Aorta (tissue), 5 donors: ENCODE data around the gene MGLL. TPM values are rescaled to one million over a fixed set of nuclear protein-coding genes. Genes with fewer than 3 reads are reported as not detected.

Experiments
- ATAC-seq: fragments of 200-7000 bp; cut with Tn5 transposase; one replicate; pipeline ENCODE4 v1.9.1; 2022; ENCODE audit warnings: moderate library complexity; ENCODE audit not compliant: low FRiP score
- DNase-seq, 2 donors: peaks; one replicate each; pipeline ENCODE4 v3.0.0-alpha.2; 2020
- H3K27ac ChIP-seq, 2 donors: one replicate each; pipeline ENCODE4 v1.5.1; 2013; ENCODE audit warnings: low read length in 2 of 2, mild to moderate bottlenecking in 2 of 2, moderate library complexity in 2 of 2, control low read depth in 1 of 2, inconsistent platforms in 1 of 2, low read depth in 1 of 2
- H3K27me3 ChIP-seq, 2 donors: one replicate each; pipeline ENCODE4 v1.6.1; 2013; ENCODE audit warnings: control low read depth in 1 of 2, low read length in 1 of 2, mild to moderate bottlenecking in 1 of 2, moderate library complexity in 1 of 2; ENCODE audit not compliant: insufficient read depth in 2 of 2, control insufficient read depth in 1 of 2
- H3K36me3 ChIP-seq, 2 donors: one replicate each; pipeline ENCODE4 v1.6.1; 2013; ENCODE audit warnings: control low read depth in 1 of 2, low read length in 1 of 2, mild to moderate bottlenecking in 1 of 2; ENCODE audit not compliant: insufficient read depth in 2 of 2, control insufficient read depth in 1 of 2
- H3K4me1 ChIP-seq, 2 donors: one replicate each; pipeline ENCODE4 v1.6.1; 2013; ENCODE audit warnings: low read length in 2 of 2, control low read depth in 1 of 2, mild to moderate bottlenecking in 1 of 2, moderate library complexity in 1 of 2; ENCODE audit not compliant: insufficient read depth in 2 of 2, control insufficient read depth in 1 of 2
- H3K4me3 ChIP-seq, 2 donors: one replicate each; pipeline ENCODE4 v1.5.1; 2013; ENCODE audit warnings: low read length in 2 of 2, control low read depth in 1 of 2, mild to moderate bottlenecking in 1 of 2
- H3K9me3 ChIP-seq: one replicate; pipeline ENCODE4 v1.6.1; 2013; ENCODE audit warnings: mild to moderate bottlenecking, low read length; ENCODE audit not compliant: control insufficient read depth
- WGBS, 2 donors: extraction: QIAGEN DNeasy Blood & Tissue Kit; methylation state at CpG; one replicate each; pipeline ENCODE4 v1.1.7; 2013; 5-methylcytosine and 5-hydroxymethylcytosine counted together
- intact Hi-C, 2 donors: fragments of 100-400 bp; cut with DNase I; formaldehyde crosslinking; loops; one replicate each; pipeline versions ENCODE4 v1.14.2 to v1.15.0; 2022
- polyA plus RNA-seq, 2 donors: library from polyadenylated mRNA; stranded (reverse); fragments of 200-250 nt; gene quantifications; one replicate each; pipeline ENCODE4 v1.2.3, GENCODE V29; 2013
- total RNA-seq, 2 donors: library from RNA; stranded (reverse); fragmentation: NEBNext Ultra II Directional; extraction: Animal tissue kit (Norgen Biotek cat#: 25700); gene quantifications; one replicate each; pipeline ENCODE4 v1.2.1, GENCODE V29; 2021
- donor health status: healthy with polysubstance abuse.
- donor health status: Bipolar disorder and iron deficiency.
- donor health status: DM: no; HTN: no; CAD: no.
- donor health status: DM: no; HTN: no; CAD: no.
- donor health status: DM: yes; HTN: yes; CAD: no.

The MGLL gene
- total and polyA plus RNA-seq, 4 donors: 18.3 to 85.3 (median 50.7) TPM

GRCh38 chr3:127764841-127765362 lies 57.4 kb downstream of the MGLL start:
- no peak overlapping the region for H3K27ac ChIP-seq
- H3K9me3 ChIP-seq: no peaks in the 10 kb centered on the region
- no peak for DNase-seq
- intact Hi-C loops: loop anchor here in 1 of 2 donors (5.0 to 10.0 kb wide), 3 partner anchors 57 to 190 kb away; partner anchors contain the start of gene MGLL
- 63 to 70% methylated on average over 5 of the region's 5 CpGs for WGBS, 2 donors
- H3K36me3 ChIP-seq: no peaks in the 10 kb centered on the region
- no peaks in the 10 kb centered on the region for H3K27me3 ChIP-seq
- H3K4me1 ChIP-seq: peaks cover 0 to 4% of the 10 kb centered on the region in 2 donors
- ATAC-seq: no peak
- no peak overlapping the region for H3K4me3 ChIP-seq

- Histone ChIP-seq H3K4me1 (peaks cover 0 to 4% of the 10 kb centered on the region in 2 donors), H3K36me3 (no peaks in the 10 kb centered on the region), H3K4me3 (no peak overlapping the region), H3K27ac (no peak overlapping the region), H3K27me3 (no peaks in the 10 kb centered on the region), H3K9me3 (no peaks in the 10 kb centered on the region)
- intact Hi-C loops: loop anchor here in 1 of 2 donors (5.0 to 10.0 kb wide), 2 partner anchors 72 to 190 kb away; no protein-coding TSS in a partner anchor
- WGBS, 2 donors: 83 to 94% methylated on average over 8 of the region's 8 CpGs
- DNase-seq: peak in 1 of 2 donors; percentile 35
- ATAC-seq: no peak
These were observed 58.0 kb downstream of the MGLL start for GRCh38 chr3:127764301-127764700.

- 70 to 77% methylated on average over 7 of the region's 7 CpGs for WGBS, 2 donors
- DNase-seq (peak in 1 of 2 donors; percentile 35), ATAC-seq (no peak)
- intact Hi-C loops: loop anchor here in 1 of 2 donors (5.0 to 10.0 kb wide), 2 partner anchors 72 to 191 kb away; no protein-coding TSS in a partner anchor
- H3K4me1 ChIP-seq: peaks cover 0 to 4% of the 10 kb centered on the region in 2 donors
- H3K36me3 ChIP-seq: no peaks in the 10 kb centered on the region
- H3K4me3 ChIP-seq: no peak overlapping the region
- H3K27me3 ChIP-seq: no peaks in the 10 kb centered on the region
- H3K27ac ChIP-seq: no peak overlapping the region
- no peaks in the 10 kb centered on the region for H3K9me3 ChIP-seq
These were observed 58.5 kb downstream of the MGLL start for GRCh38 chr3:127763816-127764215.

GRCh38 chr3:127763337-127763736 lies 59.0 kb downstream of the MGLL start:
- peaks cover 0 to 4% of the 10 kb centered on the region in 2 donors for H3K4me1 ChIP-seq
- H3K27ac ChIP-seq: no peak overlapping the region

GRCh38 chr3:127762787-127763105 lies 59.6 kb downstream of the MGLL start:
- WGBS, 2 donors: 96 to 100% methylated on average over 1 of the region's 1 CpG
- intact Hi-C loops: loop anchor here in 1 of 2 donors (5.0 to 10.0 kb wide), 2 partner anchors 70 to 192 kb away; no protein-coding TSS in a partner anchor
- ATAC-seq (no peak), DNase-seq (no peak)
- H3K4me1 ChIP-seq: peaks cover 0 to 4% of the 10 kb centered on the region in 2 donors
- H3K4me3 ChIP-seq: no peak overlapping the region
- H3K27me3 ChIP-seq: no peaks in the 10 kb centered on the region
- H3K9me3 ChIP-seq: no peaks in the 10 kb centered on the region
- peak overlapping the region in 1 of 2 donors; percentile 7 for H3K27ac ChIP-seq
- no peaks in the 10 kb centered on the region for H3K36me3 ChIP-seq

More at GRCh38 chr3:127763337-127763736, 59.0 kb downstream of the MGLL start:
- no peak for ATAC-seq
- Histone ChIP-seq H3K36me3 (no peaks in the 10 kb centered on the region), H3K9me3 (no peaks in the 10 kb centered on the region), H3K4me3 (no peak overlapping the region), H3K27me3 (no peaks in the 10 kb centered on the region)
- intact Hi-C loops: loop anchor here in 1 of 2 donors (5.0 to 10.0 kb wide), 2 partner anchors 71 to 191 kb away; no protein-coding TSS in a partner anchor
- peak in 1 of 2 donors; percentile 57 for DNase-seq
- WGBS, 2 donors: 94 to 96% methylated on average over 8 of the region's 8 CpGs

- H3K36me3 ChIP-seq: no peaks in the 10 kb centered on the region
- H3K4me1 ChIP-seq: peaks cover 0 to 4% of the 10 kb centered on the region in 2 donors
- peak overlapping the region in 1 of 2 donors; percentile 36 for H3K4me3 ChIP-seq
- intact Hi-C loops: loop anchor here in 1 of 2 donors (5.0 to 10.0 kb wide), 2 partner anchors 70 to 193 kb away; no protein-coding TSS in a partner anchor
- peak; percentile 63 for ATAC-seq
- WGBS, 2 donors: 7 to 12% methylated on average over 14 to 15 of the region's 15 CpGs
- DNase-seq: peak in 1 of 2 donors; percentile 78
- H3K9me3 ChIP-seq: no peaks in the 10 kb centered on the region
- H3K27me3 ChIP-seq: no peaks in the 10 kb centered on the region
- H3K27ac ChIP-seq: peak overlapping the region; percentile 40 to 66
These were observed 60.1 kb downstream of the MGLL start for GRCh38 chr3:127762077-127762786.

GRCh38 chr3:127761441-127761801 lies 60.9 kb downstream of the MGLL start:
- H3K4me1 ChIP-seq: peaks cover 0 to 4% of the 10 kb centered on the region in 2 donors
- intact Hi-C loops: loop anchor here in 1 of 2 donors (5.0 to 10.0 kb wide), 2 partner anchors 69 to 193 kb away; no protein-coding TSS in a partner anchor
- H3K36me3 ChIP-seq: no peaks in the 10 kb centered on the region
- H3K27me3 ChIP-seq: no peaks in the 10 kb centered on the region
- peak; percentile 76 for ATAC-seq
- no peak overlapping the region for H3K4me3 ChIP-seq
- H3K27ac ChIP-seq: peak overlapping the region; percentile 40 to 66
- H3K9me3 ChIP-seq: no peaks in the 10 kb centered on the region
- 2 to 6% methylated on average over 12 of the region's 12 CpGs for WGBS, 2 donors
- peak; percentile 62 to 83 for DNase-seq

GRCh38 chr3:127760791-127761440 lies 61.4 kb downstream of the MGLL start:
- DNase-seq: peak in 1 of 2 donors; percentile 65
- intact Hi-C loops: loop anchor here in 1 of 2 donors (5.0 to 10.0 kb wide), 2 partner anchors 69 to 194 kb away; no protein-coding TSS in a partner anchor
- H3K9me3 ChIP-seq: no peaks in the 10 kb centered on the region
- no peaks in the 10 kb centered on the region for H3K36me3 ChIP-seq
- 89 to 90% methylated on average over 13 of the region's 13 CpGs for WGBS, 2 donors
- ATAC-seq: no peak
- no peak overlapping the region for H3K4me3 ChIP-seq
- peaks cover 0 to 4% of the 10 kb centered on the region in 2 donors for H3K4me1 ChIP-seq
- no peaks in the 10 kb centered on the region for H3K27me3 ChIP-seq
- peak overlapping the region in 1 of 2 donors; percentile 66 for H3K27ac ChIP-seq
